HepG2 (cell line): ENCODE measurements around the gene MTRFR. TPM values are rescaled to one million over a fixed set of nuclear protein-coding genes. Genes with fewer than 3 reads are reported as not detected.
A peak's percentile ranks its signal among the peaks of the same experiment; 100 is the strongest.

ENCODE experiments used
- FLYWCH1 ChIP-seq: sonication (generic); formaldehyde crosslinking; IDR thresholded peaks from 2 replicates; pipeline ENCODE4 v1.8.1; 2023; ENCODE audit warnings: mild to moderate bottlenecking, missing genetic modification reagents
- FOXA3 ChIP-seq: IDR thresholded peaks from 2 replicates; pipeline ENCODE4 v1.6.1; 2016; ENCODE audit warnings: missing genetic modification reagents, missing compliant biosample characterization
- NAIF1 ChIP-seq: sonication (generic); formaldehyde crosslinking; IDR thresholded peaks from 2 replicates; pipeline ENCODE4 v1.5.0; 2020; ENCODE audit warnings: mild to moderate bottlenecking, missing genetic modification reagents, borderline replicate concordance
- PCBP1 ChIP-seq: fragments of 200-400 bp; formaldehyde crosslinking; IDR thresholded peaks from 2 replicates; pipeline ENCODE4 v1.6.1; 2017; ENCODE audit warnings: mild to moderate bottlenecking, low read depth, low read length, borderline replicate concordance
- SETDB1 ChIP-seq: sonication (generic); formaldehyde crosslinking; IDR thresholded peaks from 2 replicates; pipeline ENCODE4 v1.5.1; 2020; ENCODE audit warnings: missing genetic modification reagents, mild to moderate bottlenecking, borderline replicate concordance
- SP1 ChIP-seq, 2 experiments: fragments of 450-650 bp in 1 of 2; sonication (generic) in 1 of 2; formaldehyde crosslinking in 1 of 2; IDR thresholded peaks; 2 replicates each; pipeline versions ENCODE4 v1.4.0 to v1.6.1; 2016 to 2020; ENCODE audit warnings: missing genetic modification reagents in 1 of 2
- SRY ChIP-seq: sonication (generic); formaldehyde crosslinking; IDR thresholded peaks from 2 replicates; pipeline ENCODE4 v1.8.0; 2022; ENCODE audit warnings: mild to moderate bottlenecking, missing genetic modification reagents
- ZIK1 ChIP-seq: sonication (generic); formaldehyde crosslinking; IDR thresholded peaks from 2 replicates; pipeline ENCODE4 v1.5.0; 2020; ENCODE audit warnings: mild to moderate bottlenecking, low read depth, missing genetic modification reagents, borderline replicate concordance
- ZMYM2 ChIP-seq: sonication (generic); formaldehyde crosslinking; IDR thresholded peaks from 2 replicates; pipeline ENCODE4 v1.8.0; 2022; ENCODE audit warnings: mild to moderate bottlenecking, missing genetic modification reagents
- ZMYM4 ChIP-seq: sonication (generic); formaldehyde crosslinking; IDR thresholded peaks from 2 replicates; pipeline ENCODE4 v1.8.1; 2023; ENCODE audit warnings: mild to moderate bottlenecking, missing genetic modification reagents
- ZNF605 ChIP-seq: sonication (generic); formaldehyde crosslinking; IDR thresholded peaks from 2 replicates; pipeline ENCODE4 v1.8.0; 2022; ENCODE audit warnings: mild to moderate bottlenecking, missing genetic modification reagents
- ZNF674 ChIP-seq: sonication (generic); formaldehyde crosslinking; IDR thresholded peaks from 2 replicates; pipeline ENCODE4 v1.5.0; 2020; ENCODE audit warnings: low read depth, mild to moderate bottlenecking, missing genetic modification reagents
- polyA plus RNA-seq, 8 experiments: library from polyadenylated mRNA; depleted of rRNA in 3 of 8; stranded (reverse) in 7 of 8; unstranded in 1 of 8; fragments of >200 nt; fragmentation: Illumina TruSeq in 4 of 8; extraction: Trizol in 4 of 8; gene quantifications; 2 replicates each; pipeline versions ENCODE4 v1.2.1 to v1.2.3, GENCODE V29; 2011 to 2016; ENCODE audit warnings: low read depth in 4 of 8, missing spikeins in 1 of 8, mixed read lengths in 1 of 8; ENCODE audit not compliant: insufficient read depth in 1 of 8
- total RNA-seq, 5 experiments: library from RNA; depleted of rRNA; stranded (reverse); fragments of >200 nt; fragmentation: Illumina TruSeq; extraction: Trizol; gene quantifications; 2 replicates each; pipeline ENCODE4 v1.2.3, GENCODE V29; 2016; ENCODE audit warnings: low read depth in 1 of 5
- TF ChIP-seq, protein P1 (sequence below): IDR thresholded peaks from 2 replicates; pipeline ENCODE4 v1.6.1; 2016; ENCODE audit warnings: low read depth, borderline replicate concordance
- TF ChIP-seq, protein P2 (sequence below): sonication (generic); formaldehyde crosslinking; IDR thresholded peaks from 2 replicates; pipeline ENCODE4 v1.5.0; 2020; ENCODE audit warnings: mild to moderate bottlenecking, missing genetic modification reagents, borderline replicate concordance
- TF ChIP-seq, protein P3 (sequence below): sonication (generic); formaldehyde crosslinking; IDR thresholded peaks from 2 replicates; pipeline ENCODE4 v1.4.0; 2020; ENCODE audit warnings: missing genetic modification reagents, borderline replicate concordance
- TF ChIP-seq, protein P4 (sequence below): sonication (generic); formaldehyde crosslinking; IDR thresholded peaks from 2 replicates; pipeline ENCODE4 v1.4.0; 2020; ENCODE audit warnings: mild to moderate bottlenecking, missing genetic modification reagents

Gene MTRFR
- total and polyA plus RNA-seq, 2 of the 13 experiments (the other 11 are each of a cell fraction or from before 2014, with no cell fraction given), result 7.1 to 9.9 TPM

DNA sequence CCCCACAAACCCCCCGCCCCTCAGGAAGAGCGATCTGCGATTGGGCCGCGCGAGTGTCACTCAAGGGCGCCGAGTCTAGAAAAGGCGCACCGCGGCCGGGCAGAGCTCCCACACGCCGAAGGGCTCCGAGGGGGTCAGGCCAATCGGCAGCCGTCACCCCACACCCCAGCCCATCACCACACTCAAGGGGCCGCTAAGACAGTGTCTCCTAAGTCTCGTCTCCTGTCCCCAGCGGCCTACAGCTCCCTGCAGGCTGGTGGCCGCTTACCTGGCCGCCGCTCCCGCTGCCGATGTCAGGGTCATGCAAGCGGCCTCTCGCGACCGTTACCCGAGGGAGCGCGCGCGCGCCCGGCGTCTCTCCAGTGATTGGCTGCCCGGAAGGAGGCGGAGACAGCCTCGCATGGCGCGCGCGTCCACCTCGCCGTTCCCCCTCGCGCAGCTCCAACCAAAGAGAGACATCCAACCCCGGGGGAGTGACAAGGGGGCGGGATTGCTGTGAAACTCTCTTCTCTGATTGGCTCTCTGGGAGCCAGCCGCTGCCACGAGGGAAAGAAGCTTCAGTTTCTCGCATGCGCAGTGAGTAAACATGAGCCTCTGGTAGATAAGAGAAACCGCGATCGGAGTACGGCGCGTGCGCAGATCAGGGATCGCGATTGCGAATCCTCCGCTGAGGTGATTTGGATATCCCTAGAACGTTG lies at the start of gene MTRFR, which contains the start of gene MPHOSPH9 (continued):
- TF ChIP-seq ZNF605 (peak; percentile 84; the same call in 1 of the 2 replicates), SETDB1 (no peak), SP1 (IDR thresholded peaks at IDR 0.05) (no peak), SP1 (CRISPR knock-in tag; IDR thresholded peaks at IDR 0.05) (peak; percentile 72; the same call in 1 of the 2 replicates), FLYWCH1 (CRISPR knock-in tag) (no peak), PCBP1 (peak; percentile 80; the same call in 1 of the 2 replicates), ZNF674 (no peak), FOXA3 (CRISPR knock-in tag) (no peak; the same call in none of the 2 replicates), SRY (CRISPR knock-in tag) (peak; percentile 67; the same call in 1 of the 2 replicates), ZIK1 (CRISPR knock-in tag) (peak; percentile 60; the same call in 1 of the 2 replicates), NAIF1 (CRISPR knock-in tag) (no peak; the same call in 1 of the 2 replicates), ZMYM4 (peak; percentile 86), ZMYM2 (CRISPR knock-in tag) (no peak)
- TF ChIP-seq, protein P1, sequence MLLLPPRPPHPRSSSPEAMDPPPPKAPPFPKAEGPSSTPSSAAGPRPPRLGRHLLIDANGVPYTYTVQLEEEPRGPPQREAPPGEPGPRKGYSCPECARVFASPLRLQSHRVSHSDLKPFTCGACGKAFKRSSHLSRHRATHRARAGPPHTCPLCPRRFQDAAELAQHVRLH (CRISPR knock-in tag), result peak; percentile 67
- TF ChIP-seq, protein P2, sequence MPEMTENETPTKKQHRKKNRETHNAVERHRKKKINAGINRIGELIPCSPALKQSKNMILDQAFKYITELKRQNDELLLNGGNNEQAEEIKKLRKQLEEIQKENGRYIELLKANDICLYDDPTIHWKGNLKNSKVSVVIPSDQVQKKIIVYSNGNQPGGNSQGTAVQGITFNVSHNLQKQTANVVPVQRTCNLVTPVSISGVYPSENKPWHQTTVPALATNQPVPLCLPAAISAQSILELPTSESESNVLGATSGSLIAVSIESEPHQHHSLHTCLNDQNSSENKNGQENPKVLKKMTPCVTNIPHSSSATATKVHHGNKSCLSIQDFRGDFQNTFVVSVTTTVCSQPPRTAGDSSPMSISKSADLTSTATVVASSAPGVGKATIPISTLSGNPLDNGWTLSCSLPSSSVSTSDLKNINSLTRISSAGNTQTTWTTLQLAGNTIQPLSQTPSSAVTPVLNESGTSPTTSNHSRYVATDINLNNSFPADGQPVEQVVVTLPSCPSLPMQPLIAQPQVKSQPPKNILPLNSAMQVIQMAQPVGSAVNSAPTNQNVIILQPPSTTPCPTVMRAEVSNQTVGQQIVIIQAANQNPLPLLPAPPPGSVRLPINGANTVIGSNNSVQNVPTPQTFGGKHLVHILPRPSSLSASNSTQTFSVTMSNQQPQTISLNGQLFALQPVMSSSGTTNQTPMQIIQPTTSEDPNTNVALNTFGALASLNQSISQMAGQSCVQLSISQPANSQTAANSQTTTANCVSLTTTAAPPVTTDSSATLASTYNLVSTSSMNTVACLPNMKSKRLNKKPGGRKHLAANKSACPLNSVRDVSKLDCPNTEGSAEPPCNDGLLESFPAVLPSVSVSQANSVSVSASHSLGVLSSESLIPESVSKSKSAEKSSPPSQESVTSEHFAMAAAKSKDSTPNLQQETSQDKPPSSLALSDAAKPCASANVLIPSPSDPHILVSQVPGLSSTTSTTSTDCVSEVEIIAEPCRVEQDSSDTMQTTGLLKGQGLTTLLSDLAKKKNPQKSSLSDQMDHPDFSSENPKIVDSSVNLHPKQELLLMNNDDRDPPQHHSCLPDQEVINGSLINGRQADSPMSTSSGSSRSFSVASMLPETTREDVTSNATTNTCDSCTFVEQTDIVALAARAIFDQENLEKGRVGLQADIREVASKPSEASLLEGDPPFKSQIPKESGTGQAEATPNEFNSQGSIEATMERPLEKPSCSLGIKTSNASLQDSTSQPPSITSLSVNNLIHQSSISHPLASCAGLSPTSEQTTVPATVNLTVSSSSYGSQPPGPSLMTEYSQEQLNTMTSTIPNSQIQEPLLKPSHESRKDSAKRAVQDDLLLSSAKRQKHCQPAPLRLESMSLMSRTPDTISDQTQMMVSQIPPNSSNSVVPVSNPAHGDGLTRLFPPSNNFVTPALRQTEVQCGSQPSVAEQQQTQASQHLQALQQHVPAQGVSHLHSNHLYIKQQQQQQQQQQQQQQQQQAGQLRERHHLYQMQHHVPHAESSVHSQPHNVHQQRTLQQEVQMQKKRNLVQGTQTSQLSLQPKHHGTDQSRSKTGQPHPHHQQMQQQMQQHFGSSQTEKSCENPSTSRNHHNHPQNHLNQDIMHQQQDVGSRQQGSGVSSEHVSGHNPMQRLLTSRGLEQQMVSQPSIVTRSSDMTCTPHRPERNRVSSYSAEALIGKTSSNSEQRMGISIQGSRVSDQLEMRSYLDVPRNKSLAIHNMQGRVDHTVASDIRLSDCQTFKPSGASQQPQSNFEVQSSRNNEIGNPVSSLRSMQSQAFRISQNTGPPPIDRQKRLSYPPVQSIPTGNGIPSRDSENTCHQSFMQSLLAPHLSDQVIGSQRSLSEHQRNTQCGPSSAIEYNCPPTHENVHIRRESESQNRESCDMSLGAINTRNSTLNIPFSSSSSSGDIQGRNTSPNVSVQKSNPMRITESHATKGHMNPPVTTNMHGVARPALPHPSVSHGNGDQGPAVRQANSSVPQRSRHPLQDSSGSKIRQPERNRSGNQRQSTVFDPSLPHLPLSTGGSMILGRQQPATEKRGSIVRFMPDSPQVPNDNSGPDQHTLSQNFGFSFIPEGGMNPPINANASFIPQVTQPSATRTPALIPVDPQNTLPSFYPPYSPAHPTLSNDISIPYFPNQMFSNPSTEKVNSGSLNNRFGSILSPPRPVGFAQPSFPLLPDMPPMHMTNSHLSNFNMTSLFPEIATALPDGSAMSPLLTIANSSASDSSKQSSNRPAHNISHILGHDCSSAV (CRISPR knock-in tag), result no peak
- TF ChIP-seq, protein P3, sequence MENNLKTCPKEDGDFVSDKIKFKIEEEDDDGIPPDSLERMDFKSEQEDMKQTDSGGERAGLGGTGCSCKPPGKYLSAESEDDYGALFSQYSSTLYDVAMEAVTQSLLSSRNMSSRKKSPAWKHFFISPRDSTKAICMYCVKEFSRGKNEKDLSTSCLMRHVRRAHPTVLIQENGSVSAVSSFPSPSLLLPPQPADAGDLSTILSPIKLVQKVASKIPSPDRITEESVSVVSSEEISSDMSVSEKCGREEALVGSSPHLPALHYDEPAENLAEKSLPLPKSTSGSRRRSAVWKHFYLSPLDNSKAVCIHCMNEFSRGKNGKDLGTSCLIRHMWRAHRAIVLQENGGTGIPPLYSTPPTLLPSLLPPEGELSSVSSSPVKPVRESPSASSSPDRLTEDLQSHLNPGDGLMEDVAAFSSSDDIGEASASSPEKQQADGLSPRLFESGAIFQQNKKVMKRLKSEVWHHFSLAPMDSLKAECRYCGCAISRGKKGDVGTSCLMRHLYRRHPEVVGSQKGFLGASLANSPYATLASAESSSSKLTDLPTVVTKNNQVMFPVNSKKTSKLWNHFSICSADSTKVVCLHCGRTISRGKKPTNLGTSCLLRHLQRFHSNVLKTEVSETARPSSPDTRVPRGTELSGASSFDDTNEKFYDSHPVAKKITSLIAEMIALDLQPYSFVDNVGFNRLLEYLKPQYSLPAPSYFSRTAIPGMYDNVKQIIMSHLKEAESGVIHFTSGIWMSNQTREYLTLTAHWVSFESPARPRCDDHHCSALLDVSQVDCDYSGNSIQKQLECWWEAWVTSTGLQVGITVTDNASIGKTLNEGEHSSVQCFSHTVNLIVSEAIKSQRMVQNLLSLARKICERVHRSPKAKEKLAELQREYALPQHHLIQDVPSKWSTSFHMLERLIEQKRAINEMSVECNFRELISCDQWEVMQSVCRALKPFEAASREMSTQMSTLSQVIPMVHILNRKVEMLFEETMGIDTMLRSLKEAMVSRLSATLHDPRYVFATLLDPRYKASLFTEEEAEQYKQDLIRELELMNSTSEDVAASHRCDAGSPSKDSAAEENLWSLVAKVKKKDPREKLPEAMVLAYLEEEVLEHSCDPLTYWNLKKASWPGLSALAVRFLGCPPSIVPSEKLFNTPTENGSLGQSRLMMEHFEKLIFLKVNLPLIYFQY (CRISPR knock-in tag), result peak; percentile 24; the same call in 1 of the 2 replicates
- TF ChIP-seq, protein P4, sequence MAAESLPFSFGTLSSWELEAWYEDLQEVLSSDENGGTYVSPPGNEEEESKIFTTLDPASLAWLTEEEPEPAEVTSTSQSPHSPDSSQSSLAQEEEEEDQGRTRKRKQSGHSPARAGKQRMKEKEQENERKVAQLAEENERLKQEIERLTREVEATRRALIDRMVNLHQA (CRISPR knock-in tag), result no peak
